Kidney epithelial cell (primary cell): Measurements from ENCODE around the gene DMXL1. TPM values are rescaled to one million over a fixed set of nuclear protein-coding genes. Genes with fewer than 3 reads are reported as not detected.

Experiments used
- DNase-seq: peaks from one replicate; pipeline ENCODE4 v3.0.0-alpha.2; 2010; ENCODE audit warnings: low read depth
- H3K27me3 ChIP-seq: 2 replicates; pipeline ENCODE4 v1.6.0; 2011; ENCODE audit warnings: low read length; ENCODE audit not compliant: control insufficient read depth, insufficient read depth
- H3K36me3 ChIP-seq: 2 replicates; pipeline ENCODE4 v1.5.1; 2011; ENCODE audit warnings: low read length; ENCODE audit not compliant: control insufficient read depth, insufficient read depth
- H3K4me3 ChIP-seq: 2 replicates; pipeline ENCODE4 v1.5.1; 2011; ENCODE audit warnings: low read depth, mild to moderate bottlenecking, control low read depth, low read length
- CTCF ChIP-seq: IDR thresholded peaks from 2 replicates; pipeline ENCODE4 v1.5.1; 2011; ENCODE audit warnings: mild to moderate bottlenecking, moderate library complexity, low read length, control low read depth, inconsistent platforms; ENCODE audit not compliant: insufficient read depth, poor library complexity, severe bottlenecking
- total RNA-seq: library from RNA; depleted of rRNA; stranded (reverse); fragments of >200 nt; gene quantifications from 2 replicates; pipeline ENCODE4 v1.2.3, GENCODE V29; 2015

DMXL1 gene
- 18.1 and 20.8 TPM in 2 replicates for total RNA-seq

- no peaks in the 10 kb centered on the region for H3K36me3 ChIP-seq
- H3K27me3 ChIP-seq, result no peaks in the 10 kb centered on the region
- peak; percentile 98 for DNase-seq
- no peak for TF ChIP-seq CTCF
- H3K4me3 ChIP-seq, result peak within 1 kb of the TSS; percentile 99
Observed at GRCh38 chr5:119070828-119071560, at the start of gene DMXL1. Gene DMXL1, plus strand, starts transcription at chr5:119071087. Its CDS starts 483 bp downstream, at chr5:119071570.

GRCh38 chr5:119021149-119021732 is 49.6 kb upstream of the DMXL1 start:
- H3K36me3 ChIP-seq, result no peaks in the 10 kb centered on the region
- DNase-seq, result no peak
- no peak for TF ChIP-seq CTCF

GRCh38 chr5:119022017-119022745 is 48.7 kb upstream of the DMXL1 start:
- H3K27me3 ChIP-seq, result no peaks in the 10 kb centered on the region
- TF ChIP-seq CTCF, result peak; percentile 47
- no peak for DNase-seq
- no peaks in the 10 kb centered on the region for H3K36me3 ChIP-seq
- no peak overlapping the region for H3K4me3 ChIP-seq

More at GRCh38 chr5:119021149-119021732, 49.6 kb upstream of the DMXL1 start:
- Histone ChIP-seq H3K27me3 (no peaks in the 10 kb centered on the region), H3K4me3 (no peak overlapping the region)

- H3K4me3 ChIP-seq, result no peak overlapping the region
Observed at GRCh38 chr5:119022773-119023172, 48.1 kb upstream of the DMXL1 start.

GRCh38 chr5:119028575-119028974 is 42.3 kb upstream of the DMXL1 start:
- no peak for DNase-seq
- no peaks in the 10 kb centered on the region for H3K36me3 ChIP-seq
- no peaks in the 10 kb centered on the region for H3K27me3 ChIP-seq
- no peak overlapping the region for H3K4me3 ChIP-seq
- TF ChIP-seq CTCF, result no peak

More at GRCh38 chr5:119022773-119023172, 48.1 kb upstream of the DMXL1 start:
- Histone ChIP-seq H3K27me3 (no peaks in the 10 kb centered on the region), H3K36me3 (no peaks in the 10 kb centered on the region)
- no peak for TF ChIP-seq CTCF
- DNase-seq, result no peak
